SK-N-MC (cell line): ENCODE data around the gene AQP7.

Source experiments
- EZH2 ChIP-seq: fragments of 200-600 bp; sonication (generic); IDR thresholded peaks from one replicate; pipeline ENCODE4 v1.6.1; 2017; ENCODE audit warnings: antibody characterized with exemption
- POLR2AphosphoS5 ChIP-seq: IDR thresholded peaks from 2 replicates; pipeline ENCODE4 v1.6.1; 2012; ENCODE audit warnings: mild to moderate bottlenecking, low read depth, low read length, borderline replicate concordance

DNA sequence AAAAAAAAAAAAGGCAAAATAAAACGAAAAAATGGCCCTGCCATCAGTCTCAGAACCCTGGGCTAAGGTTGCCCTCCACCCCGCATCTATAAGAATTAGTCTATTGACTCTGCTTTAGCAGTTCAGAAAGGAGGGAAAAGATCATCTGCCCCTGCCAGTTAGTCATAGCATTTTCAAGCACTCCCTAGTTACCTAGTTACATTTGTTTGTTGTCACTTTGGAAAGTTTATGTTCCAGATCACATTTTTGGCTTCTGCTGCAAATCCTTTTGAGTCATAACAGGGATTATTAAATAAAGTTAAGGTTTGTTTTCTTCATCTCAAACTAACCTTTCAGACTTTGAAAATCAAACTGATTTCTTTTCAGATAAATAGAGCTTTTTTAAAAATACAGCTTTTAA, 52.1 kb downstream of the AQP7 start:
- TF ChIP-seq POLR2AphosphoS5, result no peak
- no peak for TF ChIP-seq EZH2
